Right lobe of liver (tissue), 6 donors: Measurements from ENCODE around the gene RAB3B. TPM values are rescaled to one million over a fixed set of nuclear protein-coding genes. Genes with fewer than 3 reads are reported as not detected.

ENCODE experiments used
- ATAC-seq, 4 donors: fragments of 200-7000 bp; cut with Tn5 transposase; one replicate each; pipeline ENCODE4 v1.9.1; 2020; ENCODE audit warnings: mild to moderate bottlenecking in 4 of 4, moderate library complexity in 4 of 4
- DNase-seq, 3 donors: peaks; one replicate each; pipeline ENCODE4 v3.0.0-alpha.2; 2020
- H3K27ac ChIP-seq, 3 donors: fragments of 200-600 bp; one replicate each; pipeline ENCODE4 v1.8.0; 2022
- H3K27me3 ChIP-seq, 2 donors: fragments of 200-600 bp; one replicate each; pipeline ENCODE4 v1.8.0; 2022
- H3K36me3 ChIP-seq, 4 donors: fragments of 200-600 bp; sonication (generic) in 1 of 4; one replicate each; pipeline versions ENCODE4 v1.5.1 to v1.8.0; 2017 to 2022; ENCODE audit warnings: control low read depth in 1 of 4
- H3K4me1 ChIP-seq, 4 donors: fragments of 200-600 bp; sonication (generic) in 1 of 4; one replicate each; pipeline versions ENCODE4 v1.5.1 to v1.8.0; 2017 to 2022; ENCODE audit warnings: control low read depth in 1 of 4
- H3K4me3 ChIP-seq, 3 donors: fragments of 200-600 bp; one replicate each; pipeline ENCODE4 v1.8.0; 2022
- H3K9me3 ChIP-seq, 4 donors: fragments of 200-600 bp; sonication (generic) in 1 of 4; one replicate each; pipeline versions ENCODE4 v1.5.1 to v1.8.0; 2017 to 2022; ENCODE audit warnings: control low read depth in 1 of 4
- POLR2A ChIP-seq: fragments of 450-650 bp; IDR thresholded peaks from one replicate; pipeline ENCODE4 v1.6.1; 2017; ENCODE audit warnings: antibody characterized with exemption, mild to moderate bottlenecking
- WGBS: methylation state at CpG from one replicate; pipeline ENCODE4 v1.1.6; 2018; ENCODE audit warnings: low coverage, low lambda C conversion rate; ENCODE audit not compliant: insufficient coverage; ENCODE audit errors: missing lambda C conversion rate; 5-methylcytosine and 5-hydroxymethylcytosine counted together
- intact Hi-C, 2 donors: fragments of 100-400 bp; cut with DNase I; formaldehyde crosslinking; loops; one replicate each; pipeline versions ENCODE4 v1.11.2 to v1.14.1; 2022
- total RNA-seq, 6 experiments: library from RNA; depleted of rRNA in 2 of 6; stranded (reverse); fragments of >200 nt in 2 of 6; fragmentation: NEBNext Ultra II Directional in 3 of 6; extraction: Animal tissue kit (Norgen Biotek cat#: 25700) in 3 of 6; gene quantifications; one replicate each; pipeline versions ENCODE4 v1.1.0 to v1.2.4, GENCODE V29; 2016 to 2023
- TF ChIP-seq, protein P1 (sequence below), 4 donors: fragments of 200-600 bp in 3 of 4; fragments of 450-650 bp in 1 of 4; IDR thresholded peaks; one replicate each; pipeline versions ENCODE4 v1.5.1 to v1.8.0; 2016 to 2022; ENCODE audit warnings: antibody characterized with exemption in 4 of 4, mild to moderate bottlenecking in 2 of 4
- donor health status: DM: no; HTN: yes; CAD: no.
- donor health status: DM: no; HTN: no; CAD: no.
- donor health status: DM: no; HTN: no; CAD: no.
- donor health status: DM: no; HTN: yes; CAD: no.
- donor health status: DM: no; HTN: yes; CAD: no.

RAB3B gene
- total RNA-seq, 6 experiments from 2014 or later = 0.05 to 9.7 (median 4.4) TPM

DNA sequence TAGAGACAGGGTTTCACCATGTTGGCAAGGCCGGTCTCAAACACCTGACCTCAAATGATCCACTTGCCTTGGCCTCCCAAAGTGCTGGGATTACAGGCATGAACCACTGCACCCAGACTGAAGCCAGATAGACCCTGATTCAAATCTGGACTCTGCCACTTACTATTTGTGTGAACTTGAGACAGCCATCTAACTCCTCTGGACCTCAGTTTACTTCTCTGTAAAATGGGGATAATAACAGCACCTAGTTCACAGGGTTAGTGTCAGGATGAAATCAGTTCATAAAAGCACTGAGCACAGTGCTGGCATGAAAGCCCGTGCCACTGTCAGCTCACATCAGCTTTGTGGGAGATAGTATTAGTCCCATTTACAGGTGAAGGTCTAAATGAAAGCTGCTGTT, 28.5 kb downstream of the RAB3B start:
- H3K36me3 ChIP-seq = no peaks in the 10 kb centered on the region
- H3K9me3 ChIP-seq = no peaks in the 10 kb centered on the region
- no peak for ATAC-seq
- 92% methylated on average over 2 of the region's 2 CpGs for WGBS
- H3K27ac ChIP-seq = no peak overlapping the region
- H3K4me3 ChIP-seq = no peak overlapping the region
- H3K4me1 ChIP-seq = no peaks in the 10 kb centered on the region
- intact Hi-C loops = no loop called here
- TF ChIP-seq POLR2A = no peak
- TF ChIP-seq, protein P1, sequence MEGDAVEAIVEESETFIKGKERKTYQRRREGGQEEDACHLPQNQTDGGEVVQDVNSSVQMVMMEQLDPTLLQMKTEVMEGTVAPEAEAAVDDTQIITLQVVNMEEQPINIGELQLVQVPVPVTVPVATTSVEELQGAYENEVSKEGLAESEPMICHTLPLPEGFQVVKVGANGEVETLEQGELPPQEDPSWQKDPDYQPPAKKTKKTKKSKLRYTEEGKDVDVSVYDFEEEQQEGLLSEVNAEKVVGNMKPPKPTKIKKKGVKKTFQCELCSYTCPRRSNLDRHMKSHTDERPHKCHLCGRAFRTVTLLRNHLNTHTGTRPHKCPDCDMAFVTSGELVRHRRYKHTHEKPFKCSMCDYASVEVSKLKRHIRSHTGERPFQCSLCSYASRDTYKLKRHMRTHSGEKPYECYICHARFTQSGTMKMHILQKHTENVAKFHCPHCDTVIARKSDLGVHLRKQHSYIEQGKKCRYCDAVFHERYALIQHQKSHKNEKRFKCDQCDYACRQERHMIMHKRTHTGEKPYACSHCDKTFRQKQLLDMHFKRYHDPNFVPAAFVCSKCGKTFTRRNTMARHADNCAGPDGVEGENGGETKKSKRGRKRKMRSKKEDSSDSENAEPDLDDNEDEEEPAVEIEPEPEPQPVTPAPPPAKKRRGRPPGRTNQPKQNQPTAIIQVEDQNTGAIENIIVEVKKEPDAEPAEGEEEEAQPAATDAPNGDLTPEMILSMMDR (IDR thresholded peaks at IDR 0.05) = no peak
- no peak for DNase-seq
- H3K27me3 ChIP-seq = no peaks in the 10 kb centered on the region

DNA sequence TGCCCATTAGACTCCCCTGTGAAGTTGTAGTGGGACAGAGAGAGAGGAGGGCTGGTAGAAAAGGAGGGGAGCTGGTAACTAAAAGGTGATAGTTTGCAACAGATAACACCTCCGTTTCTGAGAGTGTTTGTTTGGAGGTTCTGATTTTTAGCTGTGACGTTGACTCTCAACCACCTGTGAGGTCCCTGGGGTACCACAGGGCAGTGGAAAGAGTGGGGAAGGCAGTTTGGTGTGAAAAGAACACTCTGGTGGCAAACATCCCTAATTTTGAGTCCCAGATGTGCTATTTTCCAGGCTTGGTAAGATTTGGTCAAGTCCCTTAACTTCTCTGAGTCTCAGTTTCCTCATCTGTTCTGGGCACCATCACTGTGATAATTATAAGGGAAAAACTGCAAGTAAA, 29.3 kb downstream of the RAB3B start:
- intact Hi-C loops = no loop called here
- DNase-seq (no peak), ATAC-seq (no peak)
- Histone ChIP-seq H3K27me3 (no peaks in the 10 kb centered on the region), H3K4me1 (no peaks in the 10 kb centered on the region), H3K9me3 (no peaks in the 10 kb centered on the region), H3K36me3 (no peaks in the 10 kb centered on the region), H3K4me3 (no peak overlapping the region), H3K27ac (no peak overlapping the region)
- TF ChIP-seq, protein P1 (IDR thresholded peaks at IDR 0.05) = no peak
- TF ChIP-seq POLR2A = no peak
- WGBS = 65% methylated on average over 2 of the region's 2 CpGs

DNA sequence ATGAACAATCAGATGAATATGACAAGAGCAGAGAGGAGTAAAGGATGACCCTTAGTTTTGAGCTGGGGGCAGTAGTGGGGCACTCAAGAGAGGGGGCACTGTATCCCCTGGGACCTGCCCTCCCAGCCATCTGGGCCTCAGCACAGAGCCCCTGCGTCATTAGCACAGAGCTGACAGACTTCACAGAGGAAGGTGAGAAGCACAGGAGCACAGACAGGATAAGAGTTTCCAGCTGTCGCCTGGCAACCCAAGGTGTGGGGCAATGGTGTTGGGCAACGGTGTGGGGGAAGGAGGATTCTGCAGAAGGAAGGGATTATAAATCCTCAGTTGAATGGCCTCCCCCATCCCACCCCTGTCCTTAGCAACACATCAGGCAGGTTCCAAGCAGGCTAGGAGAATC, 30.2 kb downstream of the RAB3B start:
- Histone ChIP-seq H3K4me1 (no peaks in the 10 kb centered on the region), H3K36me3 (no peaks in the 10 kb centered on the region), H3K4me3 (no peak overlapping the region), H3K9me3 (no peaks in the 10 kb centered on the region), H3K27ac (no peak overlapping the region), H3K27me3 (no peaks in the 10 kb centered on the region)
- intact Hi-C loops = no loop called here
- ATAC-seq = peak in 1 of 4 donors; percentile 42
- 20% methylated on average over 1 of the region's 3 CpGs for WGBS
- TF ChIP-seq, protein P1 (IDR thresholded peaks at IDR 0.05) = no peak
- TF ChIP-seq POLR2A = no peak
- no peak for DNase-seq

DNA sequence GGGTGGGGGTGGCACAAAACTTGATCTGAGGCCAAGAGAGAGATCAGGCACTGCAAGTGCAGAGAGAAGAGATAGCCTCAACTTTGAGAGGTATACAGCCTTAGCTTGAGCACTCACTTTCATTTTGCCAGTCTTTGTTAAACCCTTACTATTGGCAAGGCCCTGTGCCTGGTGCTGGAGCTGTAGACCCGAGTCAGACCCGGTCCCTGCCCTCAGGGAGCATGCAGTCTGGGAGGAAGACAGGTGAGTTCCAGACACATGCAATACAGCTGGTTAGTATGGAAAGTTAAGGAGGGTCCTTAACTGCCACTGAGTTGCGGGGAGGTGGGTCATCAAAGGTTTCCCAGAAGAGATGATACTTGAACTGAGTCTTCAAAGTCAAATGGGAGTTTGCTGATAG, 31.7 kb downstream of the RAB3B start:
- TF ChIP-seq, protein P1 (IDR thresholded peaks at IDR 0.05) = no peak
- TF ChIP-seq POLR2A = no peak

DNA sequence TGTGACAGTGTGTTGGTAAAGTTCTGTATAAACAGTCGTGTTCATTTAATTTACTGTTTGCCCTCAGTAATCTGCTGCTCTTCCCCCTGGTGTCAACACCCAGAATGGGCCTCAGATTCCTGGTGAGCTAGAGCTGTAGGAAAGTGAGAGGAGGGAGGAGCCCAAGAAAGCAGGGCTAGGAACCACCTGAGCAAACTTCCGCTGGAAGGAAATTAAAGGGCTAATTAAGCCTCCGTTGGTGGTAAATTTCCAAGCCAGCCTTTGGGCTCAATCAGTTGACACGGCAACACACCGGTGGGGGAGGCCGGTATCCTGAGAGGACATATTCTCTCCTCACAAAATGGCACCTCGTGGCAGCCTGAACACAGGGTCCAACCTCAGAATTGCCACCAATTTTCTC, 32.9 kb downstream of the RAB3B start:
- H3K27me3 ChIP-seq = no peaks in the 10 kb centered on the region
- no peak overlapping the region for H3K27ac ChIP-seq
- ATAC-seq = no peak
- intact Hi-C loops = no loop called here
- WGBS = 62% methylated on average over 3 of the region's 7 CpGs
- no peaks in the 10 kb centered on the region for H3K9me3 ChIP-seq
- no peak for DNase-seq
- no peaks in the 10 kb centered on the region for H3K36me3 ChIP-seq
- H3K4me3 ChIP-seq = no peak overlapping the region
- TF ChIP-seq POLR2A = no peak
- TF ChIP-seq, protein P1 (IDR thresholded peaks at IDR 0.05) = no peak
- no peaks in the 10 kb centered on the region for H3K4me1 ChIP-seq

More for the DNA sequence above, 31.7 kb downstream of the RAB3B start:
- Histone ChIP-seq H3K36me3 (no peaks in the 10 kb centered on the region), H3K4me1 (no peaks in the 10 kb centered on the region), H3K9me3 (no peaks in the 10 kb centered on the region), H3K27me3 (no peaks in the 10 kb centered on the region), H3K4me3 (no peak overlapping the region), H3K27ac (no peak overlapping the region)
- 88% methylated on average over 1 of the region's 3 CpGs for WGBS
- intact Hi-C loops = no loop called here
- ATAC-seq = no peak
- no peak for DNase-seq
